Stomach (tissue), 9 donors: ENCODE data around the gene ESYT2. TPM values are rescaled to one million over a fixed set of nuclear protein-coding genes. Genes with fewer than 3 reads are reported as not detected.

Experiments used
- DNase-seq, 2 donors: peaks; one replicate each; pipeline versions ENCODE4 v3.0.0 to v3.0.0-alpha.2; 2013 to 2019
- H3K27ac ChIP-seq, 5 donors: fragments of 200-600 bp in 4 of 5; sonication (generic) in 4 of 5; one replicate each; pipeline ENCODE4 v1.5.1; 2013 to 2019; ENCODE audit warnings: mild to moderate bottlenecking in 1 of 5, moderate library complexity in 1 of 5
- H3K27me3 ChIP-seq, 3 donors: fragments of 200-600 bp; sonication (generic); one replicate each; pipeline ENCODE4 v1.5.1; 2017 to 2019; ENCODE audit warnings: mixed run types in 1 of 3
- H3K36me3 ChIP-seq, 4 donors: fragments of 200-600 bp; sonication (generic); 1 replicate in 3 of 4; 2 replicates in 1 of 4; pipeline ENCODE4 v1.5.1; 2016 to 2019
- H3K4me1 ChIP-seq, 4 donors: fragments of 200-600 bp; sonication (generic); one replicate each; pipeline ENCODE4 v1.5.1; 2016 to 2019
- H3K4me3 ChIP-seq, 4 donors: fragments of 200-600 bp; sonication (generic) in 3 of 4; one replicate each; pipeline ENCODE4 v1.5.1; 2016 to 2019; ENCODE audit warnings: mild to moderate bottlenecking in 1 of 4
- H3K9me3 ChIP-seq, 4 donors: fragments of 200-600 bp; sonication (generic); one replicate each; pipeline ENCODE4 v1.5.1; 2016 to 2019
- EP300 ChIP-seq: sonication (generic); formaldehyde crosslinking; IDR thresholded peaks from one replicate; pipeline ENCODE4 v1.6.1; 2017; ENCODE audit warnings: antibody characterized with exemption
- POLR2A ChIP-seq, 4 donors: fragments of 450-650 bp; IDR thresholded peaks; one replicate each; pipeline ENCODE4 v1.6.1; 2016; ENCODE audit warnings: antibody characterized with exemption in 4 of 4, control low read depth in 2 of 4, mild to moderate bottlenecking in 1 of 4, moderate library complexity in 1 of 4
- POLR2AphosphoS5 ChIP-seq, 3 donors: sonication (generic); formaldehyde crosslinking; IDR thresholded peaks; one replicate each; pipeline ENCODE4 v1.6.1; 2016; ENCODE audit warnings: antibody characterized with exemption in 3 of 3
- WGBS, 5 donors: extraction: QIAGEN DNeasy Blood & Tissue Kit in 3 of 5; methylation state at CpG; one replicate each; pipeline versions ENCODE4 v1.1.5 to v1.1.7; 2013 to 2018; 5-methylcytosine and 5-hydroxymethylcytosine counted together
- intact Hi-C: fragments of 100-400 bp; cut with DNase I; formaldehyde crosslinking; loops from one replicate; pipeline ENCODE4 v1.15.1; 2023; ENCODE audit warnings: low total_unique reads
- polyA plus RNA-seq, 3 donors: library from polyadenylated mRNA; stranded (reverse); fragments of 200-250 nt; gene quantifications; one replicate each; pipeline ENCODE4 v1.2.3, GENCODE V29; 2013
- total RNA-seq, 5 donors: library from RNA; depleted of rRNA; stranded (reverse); fragments of >200 nt; gene quantifications; one replicate each; pipeline versions ENCODE4 v1.1.0 to v1.2.3, GENCODE V29; 2014 to 2016
- TF ChIP-seq, protein P1 (sequence below), 7 experiments: fragments of 450-650 bp in 4 of 7; fragments of 200-600 bp in 3 of 7; sonication (generic) in 3 of 7; IDR thresholded peaks; one replicate each; pipeline ENCODE4 v1.5.1; 2016 to 2019; ENCODE audit warnings: antibody characterized with exemption in 7 of 7, control low read depth in 2 of 7, mild to moderate bottlenecking in 1 of 7
- donor health status: healthy with polysubstance abuse.
- donor health status: Bipolar disorder and iron deficiency.
- donor health status: healthy.

Gene ESYT2
- total and polyA plus RNA-seq, 8 donors, result 7.6 to 137 (median 36.9) TPM

DNA sequence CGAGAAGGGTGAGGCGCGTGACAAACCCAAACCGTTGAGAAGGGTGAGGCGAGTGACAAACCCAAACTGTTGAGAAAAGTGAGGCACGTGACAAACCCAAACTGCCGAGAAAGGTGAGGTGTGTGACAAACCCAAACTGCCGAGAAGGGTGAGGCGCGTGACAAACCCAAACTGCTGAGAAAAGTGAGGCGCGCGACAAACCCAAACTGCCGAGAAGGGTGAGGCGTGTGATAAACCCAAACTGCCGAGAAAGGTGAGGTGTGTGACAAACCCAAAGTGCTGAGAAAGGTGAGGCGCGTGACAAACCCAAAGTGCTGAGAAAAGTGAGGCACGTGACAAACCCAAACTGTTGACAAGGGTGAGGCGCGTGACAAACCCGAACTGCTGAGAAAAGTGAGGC, 25.0 kb downstream of the ESYT2 start:
- TF ChIP-seq EP300 (no peak), POLR2A (IDR thresholded peaks at IDR 0.05) (no peak), POLR2AphosphoS5 (IDR thresholded peaks at IDR 0.05) (no peak)
- TF ChIP-seq, protein P1, sequence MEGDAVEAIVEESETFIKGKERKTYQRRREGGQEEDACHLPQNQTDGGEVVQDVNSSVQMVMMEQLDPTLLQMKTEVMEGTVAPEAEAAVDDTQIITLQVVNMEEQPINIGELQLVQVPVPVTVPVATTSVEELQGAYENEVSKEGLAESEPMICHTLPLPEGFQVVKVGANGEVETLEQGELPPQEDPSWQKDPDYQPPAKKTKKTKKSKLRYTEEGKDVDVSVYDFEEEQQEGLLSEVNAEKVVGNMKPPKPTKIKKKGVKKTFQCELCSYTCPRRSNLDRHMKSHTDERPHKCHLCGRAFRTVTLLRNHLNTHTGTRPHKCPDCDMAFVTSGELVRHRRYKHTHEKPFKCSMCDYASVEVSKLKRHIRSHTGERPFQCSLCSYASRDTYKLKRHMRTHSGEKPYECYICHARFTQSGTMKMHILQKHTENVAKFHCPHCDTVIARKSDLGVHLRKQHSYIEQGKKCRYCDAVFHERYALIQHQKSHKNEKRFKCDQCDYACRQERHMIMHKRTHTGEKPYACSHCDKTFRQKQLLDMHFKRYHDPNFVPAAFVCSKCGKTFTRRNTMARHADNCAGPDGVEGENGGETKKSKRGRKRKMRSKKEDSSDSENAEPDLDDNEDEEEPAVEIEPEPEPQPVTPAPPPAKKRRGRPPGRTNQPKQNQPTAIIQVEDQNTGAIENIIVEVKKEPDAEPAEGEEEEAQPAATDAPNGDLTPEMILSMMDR (IDR thresholded peaks at IDR 0.05), result no peak
- H3K27ac ChIP-seq, result no peak overlapping the region
- no peaks in the 10 kb centered on the region for H3K27me3 ChIP-seq
- H3K4me1 ChIP-seq, result peaks cover 9 to 45% (median 17%) of the 10 kb centered on the region in 4 donors
- no peak for DNase-seq
- H3K9me3 ChIP-seq, result no peaks in the 10 kb centered on the region
- H3K4me3 ChIP-seq, result no peak overlapping the region
- H3K36me3 ChIP-seq, result peaks cover 0 to 23% (median 13%) of the 10 kb centered on the region in 4 donors
- 86 to 97% (median 95%) methylated on average over 22 of the region's 22 CpGs for WGBS, 5 donors
- intact Hi-C loops, result no loop called here

DNA sequence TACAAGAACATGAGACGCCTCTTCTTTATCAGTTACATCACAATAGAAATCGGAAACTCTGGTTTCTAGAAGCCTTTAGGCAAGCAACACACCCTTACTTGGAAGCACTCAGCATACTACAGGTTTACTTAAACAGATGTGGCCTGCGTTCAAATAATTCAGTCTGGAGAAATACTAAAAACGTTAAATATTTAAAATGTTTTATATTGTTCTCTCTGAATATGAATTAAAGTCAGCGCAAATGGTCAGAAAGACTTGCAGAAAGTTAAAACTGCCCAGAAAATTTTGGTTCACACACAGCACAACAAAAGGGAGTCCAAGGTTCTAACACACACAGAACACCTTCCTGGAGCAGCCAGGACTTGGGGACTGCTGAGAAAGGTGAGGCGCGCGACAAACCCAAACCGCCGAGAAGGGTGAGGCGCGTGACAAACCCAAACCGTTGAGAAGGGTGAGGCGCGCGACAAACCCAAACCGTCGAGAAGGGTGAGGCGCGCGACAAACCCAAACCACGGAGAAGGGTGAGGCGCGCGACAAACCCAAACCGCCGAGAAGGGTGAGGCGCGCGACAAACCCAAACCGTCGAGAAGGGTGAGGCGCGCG, 25.8 kb downstream of the ESYT2 start:
- TF ChIP-seq POLR2A (IDR thresholded peaks at IDR 0.05) (no peak), EP300 (no peak), POLR2AphosphoS5 (IDR thresholded peaks at IDR 0.05) (no peak)
- Histone ChIP-seq H3K4me1 (peaks cover 9 to 51% (median 17%) of the 10 kb centered on the region in 4 donors), H3K27ac (peak overlapping the region in 2 of 5 donors; percentile 64 to 70), H3K27me3 (no peaks in the 10 kb centered on the region), H3K4me3 (no peak overlapping the region), H3K9me3 (no peaks in the 10 kb centered on the region), H3K36me3 (peaks cover 0 to 20% (median 11%) of the 10 kb centered on the region in 4 donors)
- WGBS, 5 donors, result 69 to 81% (median 75%) methylated on average over 22 to 35 of the region's 35 CpGs
- intact Hi-C loops, result no loop called here
- DNase-seq, result no peak

DNA sequence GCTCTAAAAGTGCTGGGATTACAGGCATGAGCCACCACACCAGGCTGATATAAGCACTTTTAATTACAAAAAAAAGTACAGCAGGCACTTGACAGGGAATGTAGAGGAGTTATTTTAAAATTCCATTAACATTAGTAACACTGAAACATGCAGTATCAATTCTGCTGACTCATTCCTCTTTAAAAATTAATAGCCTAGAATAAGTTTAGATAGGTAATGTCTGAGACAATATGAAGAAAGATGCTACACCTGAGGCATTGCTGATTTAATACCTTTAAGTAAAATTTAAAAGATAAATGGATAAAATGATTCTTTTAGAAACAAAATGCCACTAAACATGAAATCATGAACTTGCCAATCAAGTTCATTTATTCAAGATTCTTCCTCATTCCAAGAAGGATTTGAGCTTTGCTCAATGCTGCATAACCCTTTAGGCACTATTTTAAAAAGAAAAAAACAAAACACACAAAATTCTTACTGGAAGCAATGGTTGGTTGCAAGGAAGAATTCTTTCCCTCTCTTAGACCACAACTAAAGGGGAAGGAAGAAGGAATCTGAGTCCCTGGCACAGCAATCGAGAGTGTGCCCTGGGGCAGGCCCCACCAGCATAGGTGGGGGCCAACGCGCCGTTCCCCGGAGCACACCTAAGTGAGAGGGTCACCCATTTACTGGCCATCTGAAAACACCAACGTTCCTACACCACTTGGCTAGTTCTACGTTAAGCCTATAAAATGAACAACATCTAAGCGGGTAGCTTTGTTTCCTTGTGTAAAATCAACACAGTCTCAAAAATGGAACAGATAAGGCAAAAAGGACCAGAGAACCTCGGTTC, 26.6 kb downstream of the ESYT2 start:
- H3K27me3 ChIP-seq, result no peaks in the 10 kb centered on the region
- WGBS, 5 donors, result 35 to 52% (median 42%) methylated on average over 9 of the region's 9 CpGs
- TF ChIP-seq POLR2A (IDR thresholded peaks at IDR 0.05), result no peak
- TF ChIP-seq, protein P1 (IDR thresholded peaks at IDR 0.05), result no peak
- TF ChIP-seq POLR2AphosphoS5 (IDR thresholded peaks at IDR 0.05), result no peak
- no peak for TF ChIP-seq EP300
- H3K27ac ChIP-seq, result peak overlapping the region in 4 of 5 donors; percentile 19 to 70 (median 46)
- no peak for DNase-seq
- no peak overlapping the region for H3K4me3 ChIP-seq
- H3K9me3 ChIP-seq, result no peaks in the 10 kb centered on the region
- intact Hi-C loops, result no loop called here
- H3K36me3 ChIP-seq, result peaks cover under 1 to 15% (median 9%) of the 10 kb centered on the region in 4 donors
- peaks cover 9 to 51% (median 17%) of the 10 kb centered on the region in 4 donors for H3K4me1 ChIP-seq

DNA sequence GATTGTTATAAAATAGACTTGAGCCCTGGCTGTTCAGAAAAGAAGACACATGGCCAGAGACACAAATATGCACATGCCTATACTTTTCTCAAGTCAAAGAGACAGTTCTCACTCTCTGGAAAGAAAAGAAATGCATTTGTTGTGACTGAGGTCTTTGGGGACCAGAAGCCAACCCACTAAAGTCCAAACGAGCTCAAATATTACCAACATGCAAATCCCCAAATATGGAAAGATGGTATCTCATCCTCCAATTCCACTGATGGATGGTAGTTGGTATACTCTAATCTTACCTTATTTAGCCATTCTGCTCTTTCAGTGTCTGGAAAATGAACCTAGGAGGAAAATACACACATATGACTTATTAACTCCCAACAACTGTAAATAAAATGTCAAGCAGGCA, 30.6 kb downstream of the ESYT2 start:
- Histone ChIP-seq H3K27me3 (no peaks in the 10 kb centered on the region), H3K4me1 (peaks cover 9 to 46% (median 19%) of the 10 kb centered on the region in 4 donors), H3K27ac (no peak overlapping the region), H3K36me3 (peaks cover 33 to 45% (median 43%) of the 10 kb centered on the region in 4 donors), H3K9me3 (no peaks in the 10 kb centered on the region), H3K4me3 (no peak overlapping the region)
- no peak for DNase-seq
- TF ChIP-seq POLR2AphosphoS5 (IDR thresholded peaks at IDR 0.05), result no peak
- no peak for TF ChIP-seq POLR2A (IDR thresholded peaks at IDR 0.05)
- TF ChIP-seq EP300, result no peak
- TF ChIP-seq, protein P1 (IDR thresholded peaks at IDR 0.05), result no peak
- 38 to 71% (median 50%) methylated on average over 1 of the region's 1 CpG for WGBS, 5 donors
- intact Hi-C loops, result no loop called here
